SK-N-SH treated with all-trans-retinoic acid at 6 μM for 48 hours (cell line): ENCODE results near the gene PRSS1.

Source experiments
- ATAC-seq: fragments of 200-7000 bp; cut with Tn5 transposase; 3 replicates; pipeline ENCODE4 v1.9.1; 2020; ENCODE audit warnings: mild to moderate bottlenecking, moderate library complexity
- ARNTL ChIP-seq: fragments of 450-650 bp; formaldehyde crosslinking; IDR thresholded peaks from 2 replicates; pipeline ENCODE4 v1.5.0; 2020; ENCODE audit warnings: low read depth, mild to moderate bottlenecking, moderate library complexity, borderline replicate concordance
- BACH2 ChIP-seq: fragments of 250-450 bp; sonication (Bioruptor Pico); IDR thresholded peaks from 2 replicates; pipeline ENCODE4 v1.9.0; 2021; ENCODE audit warnings: mild to moderate bottlenecking, borderline replicate concordance
- CREB5 ChIP-seq: fragments of 250-450 bp; sonication (Bioruptor Pico); IDR thresholded peaks from 2 replicates; pipeline ENCODE4 v1.5.1; 2020; ENCODE audit warnings: low read depth, mild to moderate bottlenecking, moderate library complexity
- CSDC2 ChIP-seq: fragments of 250-450 bp; sonication (Bioruptor Pico); IDR thresholded peaks from 2 replicates; pipeline ENCODE4 v1.5.0; 2020; ENCODE audit warnings: mild to moderate bottlenecking, moderate library complexity
- ESRRG ChIP-seq: fragments of 250-450 bp; sonication (Bioruptor Pico); IDR thresholded peaks from 2 replicates; pipeline ENCODE4 v1.6.1; 2021; ENCODE audit warnings: mild to moderate bottlenecking
- GLIS3 ChIP-seq: fragments of 250-450 bp; sonication (Bioruptor Pico); IDR thresholded peaks from 2 replicates; pipeline ENCODE4 v1.5.0; 2020; ENCODE audit warnings: mild to moderate bottlenecking, moderate library complexity
- ISL1 ChIP-seq: fragments of 250-450 bp; sonication (Bioruptor Pico); IDR thresholded peaks from 2 replicates; pipeline ENCODE4 v2.1.2; 2022; ENCODE audit warnings: mild to moderate bottlenecking, moderate library complexity
- OSR1 ChIP-seq: fragments of 250-450 bp; sonication (Bioruptor Pico); IDR thresholded peaks from 2 replicates; pipeline ENCODE4 v1.8.0; 2022; ENCODE audit warnings: moderate library complexity, mild to moderate bottlenecking, inconsistent platforms
- PATZ1 ChIP-seq: fragments of 250-450 bp; sonication (Bioruptor Pico); IDR thresholded peaks from 2 replicates; pipeline ENCODE4 v1.8.0; 2020; ENCODE audit warnings: mild to moderate bottlenecking, moderate library complexity, borderline replicate concordance
- POU6F1 ChIP-seq: fragments of 250-450 bp; sonication (Bioruptor Pico); IDR thresholded peaks from 2 replicates; pipeline ENCODE4 v1.8.0; 2021; ENCODE audit warnings: low read depth, mild to moderate bottlenecking, moderate library complexity, borderline replicate concordance
- PPARA ChIP-seq: fragments of 250-450 bp; sonication (Bioruptor Pico); IDR thresholded peaks from 2 replicates; pipeline ENCODE4 v1.5.0; 2020; ENCODE audit warnings: mild to moderate bottlenecking, borderline replicate concordance
- RARB ChIP-seq: fragments of 250-450 bp; sonication (Bioruptor Pico); IDR thresholded peaks from 2 replicates; pipeline ENCODE4 v1.8.0; 2021; ENCODE audit warnings: mild to moderate bottlenecking, moderate library complexity
- SNAI2 ChIP-seq: fragments of 250-450 bp; sonication (Bioruptor Pico); IDR thresholded peaks from 2 replicates; pipeline ENCODE4 v1.5.0; 2020; ENCODE audit warnings: mild to moderate bottlenecking, moderate library complexity
- TCF4 ChIP-seq: fragments of 250-450 bp; sonication (Bioruptor Pico); IDR thresholded peaks from 2 replicates; pipeline ENCODE4 v1.8.0; 2021; ENCODE audit warnings: mild to moderate bottlenecking, moderate library complexity, borderline replicate concordance
- TOX ChIP-seq: fragments of 250-450 bp; sonication (Bioruptor Pico); IDR thresholded peaks from 2 replicates; pipeline ENCODE4 v1.8.0; 2021; ENCODE audit warnings: mild to moderate bottlenecking, moderate library complexity, borderline replicate concordance
- ZC3H10 ChIP-seq: fragments of 250-450 bp; sonication (Bioruptor Pico); IDR thresholded peaks from 2 replicates; pipeline ENCODE4 v1.5.1; 2021; ENCODE audit warnings: mild to moderate bottlenecking, moderate library complexity
- ZFP3 ChIP-seq: fragments of 250-450 bp; sonication (Bioruptor Pico); IDR thresholded peaks from 2 replicates; pipeline ENCODE4 v1.5.0; 2020; ENCODE audit warnings: mild to moderate bottlenecking, moderate library complexity
- ZFP30 ChIP-seq: fragments of 450-650 bp; formaldehyde crosslinking; IDR thresholded peaks from 2 replicates; pipeline ENCODE4 v1.5.0; 2022; ENCODE audit warnings: mild to moderate bottlenecking, moderate library complexity
- ZNF565 ChIP-seq: fragments of 450-650 bp; formaldehyde crosslinking; conservative IDR thresholded peaks from 2 replicates; pipeline ENCODE4 v1.5.0; 2020; ENCODE audit warnings: low read depth, mild to moderate bottlenecking, moderate library complexity
- ZNF70 ChIP-seq: fragments of 450-650 bp; formaldehyde crosslinking; IDR thresholded peaks from 2 replicates; pipeline ENCODE4 v1.5.0; 2020; ENCODE audit warnings: mild to moderate bottlenecking, moderate library complexity
- ZNF8 ChIP-seq: fragments of 450-650 bp; formaldehyde crosslinking; IDR thresholded peaks from 2 replicates; pipeline ENCODE4 v1.5.0; 2020; ENCODE audit warnings: mild to moderate bottlenecking, moderate library complexity
- TF ChIP-seq, protein P1 (sequence below): fragments of 250-450 bp; sonication (Bioruptor Pico); IDR thresholded peaks from 2 replicates; pipeline ENCODE4 v1.5.1; 2021; ENCODE audit warnings: mild to moderate bottlenecking, moderate library complexity

PRSS1 gene

GRCh38 chr7:142711196-142711595 is 38.1 kb upstream of the PRSS1 start:
- no peak for ATAC-seq
- TF ChIP-seq OSR1: no peak
- no peak for TF ChIP-seq ZFP3
- TF ChIP-seq RARB: no peak
- TF ChIP-seq CSDC2 (CRISPR knock-in tag): no peak
- TF ChIP-seq BACH2: no peak
- TF ChIP-seq POU6F1 (CRISPR knock-in tag): no peak

DNA sequence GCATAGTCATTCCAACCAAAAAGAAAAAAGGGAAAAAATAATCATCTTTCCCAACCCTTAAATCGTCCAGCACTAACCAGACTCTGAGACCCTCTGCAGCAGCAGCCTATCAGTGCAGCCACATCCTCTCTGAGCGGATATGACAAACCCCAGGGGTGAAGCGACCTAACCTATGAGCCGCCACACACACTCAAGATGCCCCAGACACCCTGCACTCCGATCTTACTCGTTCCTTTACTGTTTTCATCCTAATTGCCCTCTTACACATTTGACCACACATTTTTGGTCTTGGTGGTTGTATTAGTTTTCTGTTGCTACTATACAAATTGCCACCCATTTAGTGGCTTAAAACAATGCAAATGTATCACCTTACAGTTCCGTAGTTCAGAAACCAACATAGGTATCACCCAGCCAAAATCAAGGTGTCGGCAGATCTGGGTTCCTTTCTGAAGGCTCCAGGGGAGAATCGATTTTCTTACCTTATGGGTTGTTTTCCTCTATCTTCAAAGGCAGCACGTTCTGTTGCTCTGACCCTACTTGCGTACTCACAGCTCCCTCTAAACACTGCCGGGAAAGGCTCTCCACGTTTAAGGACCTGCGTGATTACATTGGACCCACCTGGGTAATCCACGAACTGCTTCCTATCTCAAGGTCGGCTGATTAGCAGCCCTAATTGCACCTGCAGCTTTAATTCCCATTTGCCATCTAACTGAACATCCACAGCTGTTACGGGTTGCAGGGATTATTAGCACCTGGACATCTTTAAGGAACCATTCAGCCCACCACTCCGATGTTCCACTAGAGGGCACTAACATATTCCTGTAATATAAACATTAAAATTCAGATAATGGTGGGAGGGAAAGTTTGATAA is 37.3 kb upstream of the PRSS1 start:
- TF ChIP-seq BACH2: no peak
- no peak for TF ChIP-seq GLIS3 (CRISPR knock-in tag)
- TF ChIP-seq ESRRG (CRISPR knock-in tag): no peak
- no peak for TF ChIP-seq RARB
- no peak for TF ChIP-seq OSR1
- TF ChIP-seq, protein P1, sequence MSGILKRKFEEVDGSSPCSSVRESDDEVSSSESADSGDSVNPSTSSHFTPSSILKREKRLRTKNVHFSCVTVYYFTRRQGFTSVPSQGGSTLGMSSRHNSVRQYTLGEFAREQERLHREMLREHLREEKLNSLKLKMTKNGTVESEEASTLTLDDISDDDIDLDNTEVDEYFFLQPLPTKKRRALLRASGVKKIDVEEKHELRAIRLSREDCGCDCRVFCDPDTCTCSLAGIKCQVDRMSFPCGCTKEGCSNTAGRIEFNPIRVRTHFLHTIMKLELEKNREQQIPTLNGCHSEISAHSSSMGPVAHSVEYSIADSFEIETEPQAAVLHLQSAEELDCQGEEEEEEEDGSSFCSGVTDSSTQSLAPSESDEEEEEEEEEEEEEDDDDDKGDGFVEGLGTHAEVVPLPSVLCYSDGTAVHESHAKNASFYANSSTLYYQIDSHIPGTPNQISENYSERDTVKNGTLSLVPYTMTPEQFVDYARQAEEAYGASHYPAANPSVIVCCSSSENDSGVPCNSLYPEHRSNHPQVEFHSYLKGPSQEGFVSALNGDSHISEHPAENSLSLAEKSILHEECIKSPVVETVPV (CRISPR knock-in tag): no peak
- ATAC-seq: peak; percentile 82

GRCh38 chr7:142712617-142712957 is 36.7 kb upstream of the PRSS1 start:
- TF ChIP-seq TOX (CRISPR knock-in tag): no peak
- no peak for TF ChIP-seq PPARA (CRISPR knock-in tag)
- TF ChIP-seq ARNTL (CRISPR knock-in tag): no peak
- TF ChIP-seq ZNF70 (CRISPR knock-in tag): no peak
- no peak for TF ChIP-seq OSR1
- TF ChIP-seq SNAI2: no peak
- no peak for TF ChIP-seq ISL1 (CRISPR knock-in tag)
- no peak for TF ChIP-seq PATZ1 (CRISPR knock-in tag)
- TF ChIP-seq ZFP3: no peak
- TF ChIP-seq RARB: no peak
- TF ChIP-seq, protein P1 (CRISPR knock-in tag): no peak
- TF ChIP-seq BACH2: no peak
- TF ChIP-seq ZNF8 (CRISPR knock-in tag): no peak
- TF ChIP-seq ZC3H10 (CRISPR knock-in tag): no peak
- TF ChIP-seq ZFP30 (CRISPR knock-in tag): no peak
- no peak for ATAC-seq

DNA sequence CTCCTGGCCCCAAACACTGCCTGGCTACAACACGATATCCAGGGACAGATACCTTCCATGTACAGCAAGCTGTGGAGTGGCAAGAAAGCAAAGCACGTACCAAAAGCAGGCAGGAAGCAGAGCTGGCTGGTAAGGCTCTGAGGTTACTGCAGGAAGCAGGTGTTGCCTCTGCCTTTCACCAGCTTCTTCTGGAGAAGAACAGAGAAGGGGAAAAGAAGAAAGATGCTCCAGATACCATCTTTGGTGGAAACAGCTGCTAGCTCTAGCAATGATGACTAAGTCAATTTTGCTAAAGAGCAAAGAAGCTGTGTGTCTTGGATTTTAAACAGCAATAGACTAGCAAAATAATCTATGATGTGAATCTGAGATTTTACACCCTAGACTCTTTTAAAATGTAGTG is 34.9 kb upstream of the PRSS1 start:
- ATAC-seq: no peak
- TF ChIP-seq CSDC2 (CRISPR knock-in tag) (no peak), RARB (no peak), TCF4 (CRISPR knock-in tag) (no peak), ZC3H10 (CRISPR knock-in tag) (no peak), POU6F1 (CRISPR knock-in tag) (no peak), ISL1 (CRISPR knock-in tag) (no peak), ZNF565 (CRISPR knock-in tag) (no peak), ZFP30 (CRISPR knock-in tag) (no peak), ESRRG (CRISPR knock-in tag) (no peak), CREB5 (no peak)
- TF ChIP-seq, protein P1 (CRISPR knock-in tag): no peak
